Nasal cavity respiratory epithelium epithelial cell of viscerocranial mucosa (primary cell): Measurements from ENCODE around the gene ANO7. TPM values are rescaled to one million over a fixed set of nuclear protein-coding genes. Genes with fewer than 3 reads are reported as not detected.

ENCODE experiments used
- total RNA-seq: library from RNA; depleted of rRNA; stranded (reverse); fragments of >200 nt; gene quantifications from 2 replicates; pipeline ENCODE4 v1.2.3, GENCODE V29; 2014

Gene ANO7
- 0.28 TPM in 1 of 2 replicates, not detected in the other for total RNA-seq

GRCh38 chr2:241188361-241189092 is at the start of gene ANO7:
TSS of gene ANO7 (plus strand) at chr2:241188677. CDS start at chr2:241190064, 1,387 bp downstream.

GRCh38 chr2:241148891-241149674 is 39.4 kb upstream of the ANO7 start, which contains the start of gene PASK:
TSS of gene PASK (minus strand) at chr2:241149472. CDS start at chr2:241143032, 6,440 bp downstream.

GRCh38 chr2:241149925-241150659 is 38.4 kb upstream of the ANO7 start, which contains the start of gene PPP1R7:
TSS of gene PPP1R7 (plus strand) at chr2:241150467. CDS start at chr2:241150496, 29 bp downstream.

Other genes starting within 250 kb of the ANO7 start
- gene SNED1, start 190.1 kb upstream of the ANO7 start, total RNA-seq, result under 0.01 and 0.28 TPM in 2 replicates
- gene MTERF4, start 86.4 kb upstream of the ANO7 start, total RNA-seq, result 25.3 and 37.0 TPM in 2 replicates
- gene PASK, start 39.2 kb upstream of the ANO7 start, total RNA-seq, result 2.7 and 4.8 TPM in 2 replicates
- 39.6 and 43.8 TPM in 2 replicates for gene PPP1R7, start 38.2 kb upstream of the ANO7 start, total RNA-seq
- gene HDLBP, start 127.0 kb downstream of the ANO7 start, total RNA-seq, result 1,081 and 1,093 TPM in 2 replicates
- 150 and 288 TPM in 2 replicates for gene SEPTIN2, start 127.2 kb downstream of the ANO7 start, total RNA-seq
- 29.7 and 42.7 TPM in 2 replicates for gene FARP2, start 167.6 kb downstream of the ANO7 start, total RNA-seq